Kidney (tissue), 14 donors: ENCODE results near the gene AP2M1. TPM values are rescaled to one million over a fixed set of nuclear protein-coding genes. Genes with fewer than 3 reads are reported as not detected.
A peak's percentile ranks its signal among the peaks of the same experiment; 100 is the strongest.

Experiments
- DNase-seq, 5 donors: peaks; one replicate each; pipeline ENCODE4 v3.0.0-alpha.2; 2013 to 2020
- FAIRE-seq: peaks from 2 replicates; lab custom pipeline; 2012; peaks lifted over from hg19 to GRCh38; lab: Jason Lieb, UNC
- H3K27ac ChIP-seq, 2 donors: one replicate each; pipeline ENCODE4 v1.7.0; 2013; ENCODE audit warnings: low read depth in 2 of 2, low read length in 2 of 2, inconsistent platforms in 1 of 2
- H3K27me3 ChIP-seq: one replicate; pipeline ENCODE4 v1.7.1; 2013; ENCODE audit warnings: low read length, inconsistent platforms; ENCODE audit not compliant: control insufficient read depth, insufficient read depth
- H3K36me3 ChIP-seq, 3 donors: one replicate each; pipeline versions ENCODE4 v1.7.0 to v1.7.1; 2013; ENCODE audit warnings: low read length in 3 of 3, control low read depth in 1 of 3, inconsistent platforms in 1 of 3; ENCODE audit not compliant: insufficient read depth in 3 of 3, control insufficient read depth in 2 of 3
- H3K4me1 ChIP-seq, 3 donors: one replicate each; pipeline versions ENCODE4 v1.7.0 to v1.7.1; 2013; ENCODE audit warnings: low read length in 3 of 3, inconsistent platforms in 1 of 3, low read depth in 1 of 3; ENCODE audit not compliant: control insufficient read depth in 2 of 3, insufficient read depth in 2 of 3
- H3K4me3 ChIP-seq, 3 donors: one replicate each; pipeline versions ENCODE4 v1.7.0 to v1.8.1; 2013; ENCODE audit warnings: low read length in 3 of 3, control low read depth in 1 of 3, inconsistent platforms in 1 of 3
- H3K9ac ChIP-seq, 3 donors: one replicate each; pipeline versions ENCODE4 v1.7.0 to v1.7.1; 2013; ENCODE audit warnings: low read length in 3 of 3, control low read depth in 1 of 3, inconsistent platforms in 1 of 3
- H3K9me3 ChIP-seq, 3 donors: one replicate each; pipeline versions ENCODE4 v1.7.0 to v1.7.1; 2013; ENCODE audit warnings: low read length in 3 of 3, control low read depth in 1 of 3, inconsistent platforms in 1 of 3; ENCODE audit not compliant: control insufficient read depth in 2 of 3, insufficient read depth in 1 of 3
- CTCF ChIP-seq: IDR thresholded peaks from 3 replicates; pipeline ENCODE4 v1.5.1; 2012; ENCODE audit warnings: mild to moderate bottlenecking, moderate library complexity, borderline replicate concordance; ENCODE audit not compliant: insufficient read depth; ENCODE audit errors: extremely low read depth
- intact Hi-C: fragments of 100-400 bp; cut with DNase I; formaldehyde crosslinking; loops from one replicate; pipeline ENCODE4 v1.11.1; 2022
- polyA plus RNA-seq: library from polyadenylated mRNA; stranded (reverse); fragments of 350-450 nt; fragmentation: Illumina TruSeq; extraction: RNeasy Lipid Tissue Mini Kit (QIAGEN cat#74804); gene quantifications from one replicate; pipeline ENCODE4 v1.2.3, GENCODE V29; 2014; ENCODE audit warnings: low read depth, low replicate concordance; ENCODE audit not compliant: insufficient read depth
- total RNA-seq: library from RNA; stranded (reverse); fragmentation: NEBNext Ultra II Directional; extraction: Animal tissue kit (Norgen Biotek cat#: 25700); gene quantifications from one replicate; pipeline ENCODE4 v1.2.1, GENCODE V29; 2021
- donor health status: control.
- donor health status: control.
- donor health status: control.
- donor health status: control.
- donor health status: control.
- donor health status: DM: yes; HTN: yes; CAD: no.
- donor health status: Normal renal cell carcinoma (clear cell type).

Gene AP2M1
- total and polyA plus RNA-seq, 2 donors from 2014 or later: 329 to 353 TPM

- FAIRE-seq: no peak
- intact Hi-C loops: no loop called here
- DNase-seq: peak in 1 of 5 donors; percentile 58
These were observed 39.9 kb upstream of the AP2M1 start for GRCh38 chr3:184134746-184135148.

DNA sequence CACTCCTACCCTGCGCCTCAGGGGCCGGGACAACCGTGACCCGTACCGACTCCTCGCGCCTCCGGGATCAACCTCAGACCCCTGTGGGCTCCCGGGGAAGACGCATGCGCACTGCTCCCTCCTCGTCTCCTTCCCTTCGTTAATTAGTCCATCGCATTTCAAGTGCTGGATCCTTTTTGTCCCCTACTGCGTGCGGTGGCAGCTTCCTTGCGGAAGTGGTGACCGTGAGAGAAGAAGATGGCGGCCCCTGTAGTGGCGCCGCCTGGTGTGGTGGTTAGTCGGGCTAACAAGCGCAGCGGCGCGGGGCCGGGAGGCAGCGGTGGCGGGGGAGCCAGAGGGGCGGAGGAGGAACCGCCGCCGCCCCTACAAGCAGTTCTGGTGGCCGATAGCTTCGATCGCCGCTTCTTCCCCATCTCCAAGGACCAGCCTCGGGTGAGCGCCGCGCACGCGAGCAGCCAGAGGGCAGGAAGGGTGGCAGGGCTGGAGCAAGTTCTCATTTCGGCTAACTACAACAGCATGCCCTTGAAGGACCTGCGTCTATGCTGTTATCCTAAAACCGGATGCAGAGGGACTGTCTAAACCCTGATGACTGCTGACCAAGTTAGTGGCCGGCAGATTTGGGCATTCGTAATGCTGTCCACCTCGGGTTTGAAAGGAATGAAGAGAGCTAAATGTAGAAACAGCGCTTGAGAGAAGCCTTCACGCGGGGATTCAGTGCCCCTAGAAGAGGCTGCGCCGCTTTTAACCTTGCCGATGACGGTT is 39.3 kb upstream of the AP2M1 start, which contains the start of gene EIF2B5:
TSS of gene EIF2B5 (plus strand) at position 210 of the 762 bp plus-strand sequence. CDS start at position 238, 28 bp downstream.
- Histone ChIP-seq H3K36me3 (peaks cover 4 to 9% (median 5%) of the 10 kb centered on the region in 3 donors), H3K9ac (peak within 1 kb of the TSS; percentile 88 to 96 (median 94)), H3K27me3 (no peaks in the 10 kb centered on the region), H3K27ac (peak within 1 kb of the TSS; percentile 77 to 93), H3K4me1 (peaks cover 5 to 15% (median 14%) of the 10 kb centered on the region in 3 donors), H3K4me3 (peak within 1 kb of the TSS; percentile 94 to 99 (median 98)), H3K9me3 (no peaks in the 10 kb centered on the region)
- intact Hi-C loops: no loop called here
- peak; percentile 92 to 98 (median 95) for DNase-seq
- TF ChIP-seq CTCF: peak; percentile 19
- no peak for FAIRE-seq

More at GRCh38 chr3:184134746-184135148, 39.9 kb upstream of the AP2M1 start:
- Histone ChIP-seq H3K9ac (peak overlapping the region; percentile 88 to 96 (median 94)), H3K36me3 (peaks cover 0 to 4% (median 0%) of the 10 kb centered on the region in 3 donors), H3K4me3 (peak overlapping the region; percentile 94 to 99 (median 98)), H3K9me3 (no peaks in the 10 kb centered on the region), H3K27ac (peak overlapping the region; percentile 77 to 93), H3K4me1 (peaks cover 5 to 15% (median 14%) of the 10 kb centered on the region in 3 donors), H3K27me3 (no peaks in the 10 kb centered on the region)
- TF ChIP-seq CTCF: no peak

DNA sequence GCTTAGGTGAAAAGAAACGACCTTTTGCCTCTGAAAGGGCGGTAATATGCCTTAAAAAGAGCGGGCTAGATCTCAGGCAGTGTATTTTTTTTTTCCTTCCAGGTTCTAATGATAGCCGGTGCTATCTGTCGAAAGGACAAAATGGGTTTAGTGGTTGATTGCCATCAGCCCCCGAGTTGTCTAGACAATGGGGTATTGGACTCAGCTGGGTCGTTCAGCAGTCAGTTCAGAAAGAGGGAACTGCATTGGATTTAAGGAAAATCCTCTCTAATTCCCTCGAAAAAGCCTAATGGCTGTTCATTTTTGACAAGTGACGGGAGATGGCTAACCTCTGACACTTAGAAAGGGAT is 38.8 kb upstream of the AP2M1 start:
- Histone ChIP-seq H3K4me1 (peaks cover 5 to 15% (median 14%) of the 10 kb centered on the region in 3 donors), H3K9ac (peak overlapping the region; percentile 84 to 96 (median 94)), H3K27ac (no peak overlapping the region), H3K27me3 (no peaks in the 10 kb centered on the region), H3K9me3 (no peaks in the 10 kb centered on the region), H3K36me3 (peaks cover 5 to 14% (median 9%) of the 10 kb centered on the region in 3 donors), H3K4me3 (peak overlapping the region; percentile 94 to 99 (median 98))
- intact Hi-C loops: no loop called here
- FAIRE-seq (no peak), DNase-seq (no peak)
- no peak for TF ChIP-seq CTCF
